Activated naive CD4-positive, alpha-beta T cell treated with anti-CD3 and anti-CD28 coated beads, Interleukin-2, amount 50 U/mL, for 24 hours (primary cell): ENCODE data around the gene KIAA0319L.
A peak's percentile ranks its signal among the peaks of the same experiment; 100 is the strongest.

Experiments used
- H3K27ac Mint-ChIP-seq: one replicate; pipeline ENCODE4 v1.8.0; 2021; ENCODE audit warnings: mild to moderate bottlenecking, mixed read lengths
- H3K27me3 Mint-ChIP-seq: one replicate; pipeline ENCODE4 v1.8.0; 2021; ENCODE audit warnings: mixed read lengths
- H3K36me3 Mint-ChIP-seq: one replicate; pipeline ENCODE4 v1.8.0; 2021; ENCODE audit warnings: mixed read lengths
- H3K4me1 Mint-ChIP-seq: one replicate; pipeline ENCODE4 v1.8.0; 2021; ENCODE audit warnings: mixed read lengths
- H3K4me3 Mint-ChIP-seq: one replicate; pipeline ENCODE4 v1.8.0; 2021; ENCODE audit warnings: mild to moderate bottlenecking, mixed read lengths
- H3K9me3 Mint-ChIP-seq: one replicate; pipeline ENCODE4 v1.8.0; 2021; ENCODE audit warnings: mixed read lengths

The KIAA0319L gene

DNA sequence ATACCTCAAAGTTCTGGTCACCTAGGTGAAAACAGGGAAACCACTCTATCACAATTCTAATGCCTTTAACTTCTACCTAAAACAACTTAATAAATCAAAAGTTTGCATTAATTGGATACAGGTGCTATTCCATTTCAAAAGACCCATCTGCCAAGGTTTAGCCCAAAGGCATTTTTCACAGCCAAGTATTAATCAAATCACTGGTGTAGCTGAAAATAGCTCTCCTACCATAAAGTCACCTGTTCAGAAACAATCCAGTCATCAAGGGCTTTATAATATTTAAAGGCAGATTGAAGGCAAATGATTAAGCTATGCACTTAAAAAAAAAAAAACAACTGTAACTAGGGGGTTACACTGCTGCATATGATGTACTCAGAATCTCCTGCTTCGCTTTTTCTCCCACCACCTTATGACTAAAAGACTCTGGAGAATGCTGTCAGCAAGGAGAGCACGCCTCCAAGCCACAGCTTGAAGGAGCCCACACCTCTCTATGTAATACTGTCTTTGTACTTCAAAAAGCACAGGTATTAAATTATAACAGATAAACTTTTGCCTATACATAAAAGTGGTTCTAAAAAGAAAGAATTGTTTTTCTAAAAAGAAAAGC is 20.5 kb downstream of the KIAA0319L start:
- peak overlapping the region; percentile 46 for H3K4me3 Mint-ChIP-seq
- H3K9me3 Mint-ChIP-seq, result no peaks in the 10 kb centered on the region
- peaks cover 76% of the 10 kb centered on the region for H3K4me1 Mint-ChIP-seq
- H3K27ac Mint-ChIP-seq, result peak overlapping the region; percentile 80
- peaks cover 3% of the 10 kb centered on the region for H3K36me3 Mint-ChIP-seq
- no peaks in the 10 kb centered on the region for H3K27me3 Mint-ChIP-seq

DNA sequence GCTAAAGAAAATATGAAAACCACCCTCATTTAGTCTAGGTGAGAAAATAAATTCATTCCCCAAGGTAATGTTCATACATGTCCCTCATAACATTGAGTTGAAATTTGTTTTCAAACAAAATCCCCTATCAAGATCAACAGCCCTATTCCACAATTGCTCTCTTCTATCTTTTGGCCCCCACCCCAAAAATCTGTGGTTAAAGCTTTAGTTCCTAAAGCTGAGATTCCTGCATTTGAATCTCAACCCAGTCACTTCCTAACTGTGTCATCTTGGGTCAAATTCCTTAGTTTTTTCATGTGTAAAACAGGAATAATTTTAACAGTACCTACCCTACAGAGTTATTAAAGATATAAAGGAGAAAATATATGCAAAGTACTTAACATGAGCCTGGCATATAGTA is 22.0 kb downstream of the KIAA0319L start:
- Mint-ChIP-seq H3K36me3 (peaks cover 8% of the 10 kb centered on the region), H3K27me3 (no peaks in the 10 kb centered on the region), H3K27ac (peak overlapping the region; percentile 61), H3K9me3 (no peaks in the 10 kb centered on the region), H3K4me3 (no peak overlapping the region), H3K4me1 (peaks cover 68% of the 10 kb centered on the region)

DNA sequence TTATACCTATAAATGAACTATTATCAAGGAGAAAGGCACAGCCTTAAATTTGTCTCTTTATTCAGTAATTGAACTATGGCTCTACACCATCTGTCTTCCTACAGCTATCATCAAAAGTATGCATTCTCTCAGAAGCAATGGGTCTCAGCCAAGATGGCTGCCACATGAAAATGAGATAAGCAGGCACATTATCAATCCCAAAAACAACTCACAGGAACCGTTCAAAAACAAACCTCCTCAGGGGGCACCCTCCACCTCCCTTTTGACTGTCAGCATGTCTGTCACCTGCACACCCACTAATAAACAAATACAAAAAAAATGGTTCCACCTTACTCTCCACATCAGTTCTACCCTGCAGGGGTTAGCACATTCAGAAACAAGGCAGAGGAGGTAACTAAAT is 23.6 kb downstream of the KIAA0319L start:
- Mint-ChIP-seq H3K27me3 (no peaks in the 10 kb centered on the region), H3K9me3 (peaks cover 7% of the 10 kb centered on the region), H3K36me3 (peaks cover 20% of the 10 kb centered on the region), H3K27ac (no peak overlapping the region), H3K4me1 (peaks cover 59% of the 10 kb centered on the region), H3K4me3 (peak overlapping the region; percentile 15)

DNA sequence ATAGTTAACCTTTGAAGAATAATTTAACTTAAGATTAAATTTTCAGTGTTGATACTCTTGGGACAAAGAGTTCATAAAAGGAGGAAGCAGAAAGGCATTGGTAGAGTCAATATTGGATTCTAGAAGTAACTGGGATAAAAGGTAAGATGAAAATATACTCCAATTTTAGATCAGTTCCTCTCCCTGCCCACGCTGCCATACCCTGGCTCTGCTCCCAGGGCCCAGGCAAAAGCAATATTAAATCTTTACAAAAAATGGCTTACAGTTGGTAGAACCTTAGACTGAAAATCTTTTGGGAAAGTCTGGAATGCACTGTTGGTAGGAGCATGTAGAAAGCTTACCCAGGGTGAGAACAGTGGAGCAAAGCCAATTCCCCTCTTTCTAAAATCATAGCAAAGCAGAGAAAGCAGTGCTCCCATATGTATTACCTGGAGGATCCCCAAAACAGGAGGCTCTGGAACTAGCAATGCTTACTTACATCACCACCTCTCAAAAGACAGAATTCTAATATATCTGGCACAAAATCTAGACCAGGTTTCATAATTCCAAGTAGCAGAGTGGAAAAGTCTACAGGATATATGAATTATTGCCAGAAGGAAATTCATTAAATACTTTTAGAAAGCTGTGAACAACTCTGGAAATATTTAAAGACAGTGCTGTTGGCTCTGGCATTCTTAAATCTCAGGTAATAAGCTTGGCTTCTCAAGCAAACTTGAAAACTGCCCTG is 24.5 kb downstream of the KIAA0319L start:
- Mint-ChIP-seq H3K9me3 (peaks cover 10% of the 10 kb centered on the region), H3K36me3 (peaks cover 26% of the 10 kb centered on the region), H3K4me3 (no peak overlapping the region), H3K4me1 (peaks cover 52% of the 10 kb centered on the region), H3K27me3 (no peaks in the 10 kb centered on the region), H3K27ac (no peak overlapping the region)

DNA sequence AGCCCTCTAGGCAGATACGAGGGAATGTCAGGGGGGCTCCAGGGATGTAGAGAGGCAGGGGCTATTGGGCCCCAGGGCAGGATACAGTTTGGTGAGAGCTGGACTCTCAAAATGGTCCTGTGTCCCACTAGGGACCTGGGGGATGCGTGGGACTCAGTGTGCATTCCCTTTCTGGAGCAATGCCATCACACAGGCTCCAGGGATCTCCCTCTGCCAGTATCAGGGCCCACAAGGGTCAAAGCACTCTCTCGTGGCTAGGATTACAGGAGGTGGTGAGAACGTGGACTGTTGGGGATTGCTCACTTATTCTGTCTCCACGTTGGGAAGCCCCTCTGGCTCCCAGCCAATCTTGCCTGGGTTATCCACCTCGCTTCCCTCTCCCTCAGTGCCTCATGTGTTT is 25.8 kb downstream of the KIAA0319L start:
- Mint-ChIP-seq H3K4me1 (peaks cover 42% of the 10 kb centered on the region), H3K9me3 (peaks cover 15% of the 10 kb centered on the region), H3K27ac (no peak overlapping the region), H3K4me3 (no peak overlapping the region), H3K27me3 (no peaks in the 10 kb centered on the region), H3K36me3 (peaks cover 30% of the 10 kb centered on the region)

DNA sequence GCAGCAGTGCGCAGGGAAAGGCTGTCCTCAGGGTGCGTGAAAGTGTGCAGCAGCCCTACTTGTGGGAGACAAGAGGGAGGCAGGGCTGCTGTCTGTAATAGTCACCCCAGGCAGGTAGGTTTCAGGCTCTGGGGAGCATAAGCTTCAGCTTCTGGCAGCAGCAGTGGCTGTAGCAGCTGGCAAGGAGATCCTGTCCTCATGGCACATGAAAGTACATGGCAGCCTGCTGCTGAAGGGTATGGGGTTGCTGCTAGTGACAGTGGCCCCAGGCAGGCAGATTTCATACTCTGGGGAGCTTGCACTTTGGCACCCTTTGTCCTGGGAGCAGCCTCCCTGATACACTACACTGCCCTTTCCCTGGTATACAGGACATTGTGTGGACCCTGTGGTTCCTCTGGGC is 26.3 kb downstream of the KIAA0319L start:
- Mint-ChIP-seq H3K9me3 (peaks cover 15% of the 10 kb centered on the region), H3K4me1 (peaks cover 38% of the 10 kb centered on the region), H3K27ac (no peak overlapping the region), H3K4me3 (no peak overlapping the region), H3K27me3 (no peaks in the 10 kb centered on the region), H3K36me3 (peaks cover 30% of the 10 kb centered on the region)

DNA sequence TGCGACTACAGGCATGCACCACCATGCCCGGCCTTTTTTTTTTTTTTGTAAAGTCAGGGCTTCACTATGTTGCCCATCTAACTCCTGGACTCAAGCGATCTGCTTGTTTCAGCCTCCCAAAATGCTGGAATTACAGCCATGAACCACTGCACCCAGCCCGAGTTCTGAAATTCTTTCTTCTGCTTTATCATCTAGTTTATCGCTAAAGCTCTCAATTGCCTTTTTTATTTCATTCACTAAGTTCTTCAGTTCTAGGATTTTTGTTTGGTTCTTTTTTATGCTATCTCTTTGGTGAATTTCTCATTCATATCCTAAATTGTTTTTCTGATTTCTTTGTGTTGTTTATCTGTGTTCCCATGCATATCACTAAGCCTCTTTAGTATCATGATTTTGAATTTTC is 27.0 kb downstream of the KIAA0319L start:
- Mint-ChIP-seq H3K36me3 (peaks cover 36% of the 10 kb centered on the region), H3K4me3 (no peak overlapping the region), H3K27me3 (no peaks in the 10 kb centered on the region), H3K9me3 (peaks cover 21% of the 10 kb centered on the region), H3K27ac (no peak overlapping the region), H3K4me1 (peaks cover 30% of the 10 kb centered on the region)

DNA sequence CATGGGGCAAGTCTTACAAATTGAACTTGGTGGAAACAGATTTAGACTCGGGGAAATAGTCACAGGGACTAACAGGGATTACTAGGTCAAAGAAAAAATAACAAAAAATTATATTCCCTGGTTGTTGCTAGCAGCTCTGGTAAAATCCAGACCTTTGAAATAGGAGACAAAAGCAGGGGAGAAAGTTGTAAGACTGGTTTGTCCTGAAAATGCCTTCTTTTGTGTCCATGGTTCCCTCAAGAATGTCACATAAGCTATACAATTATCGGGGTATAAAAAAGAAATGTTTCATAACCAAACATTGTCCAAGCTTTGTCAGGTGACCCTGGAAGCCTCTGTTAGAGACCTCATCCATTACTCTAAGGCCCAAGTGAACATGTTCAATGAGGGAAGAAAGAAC is 33.1 kb downstream of the KIAA0319L start:
- H3K4me3 Mint-ChIP-seq, result no peak overlapping the region
- peaks cover 37% of the 10 kb centered on the region for H3K36me3 Mint-ChIP-seq
- no peaks in the 10 kb centered on the region for H3K27me3 Mint-ChIP-seq
- H3K27ac Mint-ChIP-seq, result no peak overlapping the region
- H3K4me1 Mint-ChIP-seq, result peaks cover 29% of the 10 kb centered on the region
- peaks cover 30% of the 10 kb centered on the region for H3K9me3 Mint-ChIP-seq

DNA sequence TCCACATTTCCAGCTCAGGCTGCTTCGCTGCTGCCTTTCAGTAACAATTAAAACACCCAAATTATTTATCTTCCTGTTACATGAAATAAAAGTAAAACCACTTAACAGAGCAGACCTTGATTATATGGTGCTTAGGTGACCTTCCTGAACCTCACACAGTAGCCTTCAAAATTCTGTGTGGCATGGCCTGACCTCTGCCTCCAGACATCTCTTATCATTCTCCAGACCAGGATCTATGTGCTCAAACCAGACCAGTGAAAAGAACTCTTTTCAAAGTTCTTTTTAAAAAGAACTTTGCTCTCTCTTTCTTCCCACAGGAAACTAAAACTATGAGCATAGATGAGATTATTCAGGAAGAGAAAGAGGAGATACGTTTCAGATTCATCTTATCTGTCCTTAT is 37.8 kb downstream of the KIAA0319L start:
- no peak overlapping the region for H3K4me3 Mint-ChIP-seq
- H3K36me3 Mint-ChIP-seq, result peaks cover 35% of the 10 kb centered on the region
- H3K9me3 Mint-ChIP-seq, result peaks cover 27% of the 10 kb centered on the region

DNA sequence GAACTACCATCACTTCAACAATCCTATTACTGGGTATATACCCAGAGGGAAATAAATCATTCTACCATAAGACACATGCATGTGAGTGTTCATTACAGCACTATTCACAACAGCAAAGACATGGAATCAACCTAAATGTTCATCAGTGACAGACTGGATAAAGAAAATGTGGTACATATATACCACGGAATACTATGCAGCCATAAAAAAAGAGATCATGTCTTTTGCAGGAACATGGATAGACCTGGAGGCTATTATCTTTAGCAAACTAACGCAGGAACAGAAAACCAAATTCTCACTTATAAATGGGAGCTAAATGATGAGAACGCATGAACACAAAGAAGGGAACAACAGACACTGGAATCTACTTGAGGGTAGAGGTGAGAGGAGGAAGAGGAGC is 39.0 kb downstream of the KIAA0319L start:
- H3K36me3 Mint-ChIP-seq, result peaks cover 33% of the 10 kb centered on the region
- no peak overlapping the region for H3K4me3 Mint-ChIP-seq
- peaks cover 55% of the 10 kb centered on the region for H3K4me1 Mint-ChIP-seq
- no peak overlapping the region for H3K27ac Mint-ChIP-seq
- H3K27me3 Mint-ChIP-seq, result no peaks in the 10 kb centered on the region
- peaks cover 21% of the 10 kb centered on the region for H3K9me3 Mint-ChIP-seq

More for the DNA sequence above, 37.8 kb downstream of the KIAA0319L start:
- Mint-ChIP-seq H3K4me1 (peaks cover 52% of the 10 kb centered on the region), H3K27ac (peak overlapping the region; percentile 52), H3K27me3 (no peaks in the 10 kb centered on the region)

DNA sequence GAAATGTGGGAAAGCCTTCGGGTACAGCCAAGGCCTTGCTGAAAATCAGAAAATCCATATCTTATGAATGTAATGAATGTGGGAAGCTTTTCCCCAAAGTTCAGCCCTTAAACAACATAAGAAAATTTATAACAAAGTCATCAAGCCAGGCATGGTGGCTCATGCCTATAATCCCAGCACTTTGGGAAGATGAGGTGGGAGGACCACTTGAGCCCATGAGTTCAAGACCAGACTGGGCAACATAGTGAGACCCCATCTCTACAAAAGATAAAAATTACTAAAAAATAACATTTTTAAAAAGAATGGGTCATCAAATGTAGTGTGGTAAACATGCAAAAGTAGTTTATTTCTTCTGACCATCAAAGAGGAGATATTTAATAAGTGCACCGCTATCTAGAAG is 45.9 kb downstream of the KIAA0319L start:
- Mint-ChIP-seq H3K27me3 (no peaks in the 10 kb centered on the region), H3K4me3 (no peak overlapping the region), H3K9me3 (peaks cover 7% of the 10 kb centered on the region), H3K36me3 (peaks cover 22% of the 10 kb centered on the region), H3K27ac (no peak overlapping the region), H3K4me1 (peaks cover 73% of the 10 kb centered on the region)

DNA sequence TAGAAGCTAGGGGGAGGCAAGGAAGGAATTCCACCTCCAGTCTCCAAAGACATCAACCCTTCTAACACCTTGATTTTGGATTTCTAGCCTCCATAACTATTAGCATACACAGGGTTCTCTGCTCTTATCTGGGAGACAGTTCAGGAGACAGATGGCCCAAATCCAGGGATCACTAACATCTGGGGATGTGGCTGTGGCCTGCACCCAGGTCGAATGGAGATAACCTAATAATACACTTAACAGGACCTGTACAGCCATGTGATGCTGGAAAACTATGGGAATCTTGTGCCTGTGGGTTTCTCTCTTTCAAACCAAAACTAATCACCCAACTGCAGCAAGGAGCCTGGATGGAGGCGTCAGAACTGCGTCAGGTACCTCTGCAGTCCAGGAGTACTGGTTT is 47.6 kb downstream of the KIAA0319L start:
- no peak overlapping the region for H3K4me3 Mint-ChIP-seq
- peaks cover 10% of the 10 kb centered on the region for H3K36me3 Mint-ChIP-seq
- no peaks in the 10 kb centered on the region for H3K9me3 Mint-ChIP-seq
- H3K4me1 Mint-ChIP-seq, result peaks cover 78% of the 10 kb centered on the region
- H3K27ac Mint-ChIP-seq, result no peak overlapping the region
- no peaks in the 10 kb centered on the region for H3K27me3 Mint-ChIP-seq

DNA sequence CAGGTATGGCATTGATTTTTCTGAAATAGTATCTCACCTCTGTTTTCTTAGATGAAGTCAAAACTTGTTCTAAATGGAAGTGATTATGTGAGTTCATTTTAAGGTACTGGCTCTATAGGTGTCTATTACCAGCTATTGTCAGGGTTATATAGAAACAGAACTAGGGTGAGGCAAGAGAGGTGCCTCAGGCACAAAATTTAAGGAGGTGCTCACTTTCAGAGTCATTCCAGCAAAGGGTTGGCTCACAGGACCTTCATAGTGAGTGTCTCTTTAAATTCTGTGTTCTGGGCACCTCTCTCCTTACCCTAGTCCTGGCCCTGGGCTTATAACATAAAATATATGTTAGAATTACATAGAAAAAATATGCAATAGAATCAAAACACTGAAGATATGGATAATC is 49.3 kb downstream of the KIAA0319L start:
- H3K27ac Mint-ChIP-seq, result peak overlapping the region; percentile 53

DNA sequence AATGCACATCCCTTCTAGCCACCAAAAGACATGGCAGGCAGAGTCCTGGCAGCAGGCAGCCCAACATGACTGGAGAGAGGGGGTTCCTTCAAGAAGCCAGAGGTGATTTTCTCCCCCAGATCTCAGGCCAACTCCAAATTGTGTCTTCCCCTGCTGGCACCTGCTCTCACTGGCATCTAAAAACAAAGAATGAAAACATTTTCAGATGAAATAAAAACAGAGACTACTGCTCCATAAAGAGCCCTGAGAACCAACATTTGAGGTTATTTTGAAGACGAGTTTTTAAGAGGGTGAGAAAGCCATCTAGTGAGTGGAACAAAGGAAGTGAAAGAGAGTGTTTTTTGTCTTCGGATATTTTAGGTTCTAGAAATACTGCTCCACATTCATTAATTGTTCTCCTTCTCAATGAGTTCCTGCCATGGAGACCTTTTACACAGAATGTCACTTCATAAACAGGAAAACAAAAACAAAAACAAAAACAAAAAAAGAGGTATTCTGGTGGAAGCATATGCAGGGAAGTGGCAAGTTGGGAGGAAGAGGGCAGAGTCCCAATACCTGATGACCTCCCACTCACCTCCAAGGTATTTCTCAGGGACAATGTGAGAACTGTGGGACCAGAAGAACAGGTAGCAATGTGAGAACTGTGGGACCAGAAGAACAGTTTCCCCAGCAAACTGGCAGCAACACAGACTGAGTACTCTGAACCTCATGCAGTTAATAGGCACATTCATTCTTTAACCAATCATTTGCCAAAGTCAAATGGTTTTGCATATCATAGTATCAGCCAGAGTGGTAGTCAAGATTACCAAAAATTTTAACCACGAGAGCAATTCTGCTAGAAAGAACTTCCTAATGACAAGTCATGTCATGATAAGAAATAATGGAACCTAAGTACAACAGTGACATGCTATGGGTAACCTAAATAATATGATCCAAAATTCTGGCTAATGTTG is 50.0 kb downstream of the KIAA0319L start:
- Mint-ChIP-seq H3K4me1 (peaks cover 82% of the 10 kb centered on the region), H3K27me3 (no peaks in the 10 kb centered on the region), H3K27ac (peak overlapping the region; percentile 37), H3K9me3 (no peaks in the 10 kb centered on the region), H3K4me3 (peak overlapping the region; percentile 73), H3K36me3 (peaks cover 9% of the 10 kb centered on the region)

More for the DNA sequence above, 49.3 kb downstream of the KIAA0319L start:
- Mint-ChIP-seq H3K9me3 (no peaks in the 10 kb centered on the region), H3K4me3 (no peak overlapping the region), H3K27me3 (no peaks in the 10 kb centered on the region), H3K4me1 (peaks cover 77% of the 10 kb centered on the region), H3K36me3 (peaks cover 6% of the 10 kb centered on the region)

DNA sequence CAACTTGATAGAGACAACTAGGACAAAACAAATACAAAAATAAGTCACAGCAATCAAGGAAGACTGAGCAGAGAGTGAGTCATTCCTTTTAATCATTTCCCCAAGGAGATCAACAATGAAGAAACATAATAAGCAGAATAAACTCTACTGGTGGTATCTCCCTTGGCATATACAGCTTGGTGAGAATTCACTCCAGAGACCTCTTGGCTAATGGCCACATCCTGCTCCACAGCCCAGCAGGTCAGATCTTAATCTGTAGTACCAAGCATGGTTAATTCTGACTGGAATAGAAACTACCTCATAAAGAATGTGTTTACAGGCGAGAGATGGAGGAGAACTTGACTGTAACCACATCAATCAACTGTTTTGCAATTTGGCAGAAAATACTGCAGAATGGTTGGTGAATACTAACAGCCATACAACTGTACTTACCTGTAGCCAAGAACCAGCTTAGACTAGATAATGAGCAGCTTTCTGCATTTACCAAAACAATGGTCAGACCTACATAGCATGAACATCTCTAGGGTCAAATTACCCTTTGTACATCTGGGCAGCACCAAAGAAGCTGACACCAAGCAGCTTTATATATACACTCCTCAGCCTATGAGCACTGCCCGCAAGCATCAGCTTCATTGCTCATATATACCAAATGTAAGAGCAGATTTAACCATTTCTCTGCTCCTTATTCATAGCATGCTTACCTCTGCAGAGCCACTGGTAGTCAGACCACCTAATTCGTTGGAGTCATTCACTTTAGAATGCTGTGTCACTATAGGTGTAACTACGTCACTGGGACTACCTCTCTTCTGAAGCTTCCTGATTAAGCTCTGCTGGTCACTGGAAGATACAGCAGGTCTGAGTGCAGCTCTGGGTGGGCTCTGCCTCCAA is 51.0 kb downstream of the KIAA0319L start:
- Mint-ChIP-seq H3K9me3 (no peaks in the 10 kb centered on the region), H3K4me1 (peaks cover 84% of the 10 kb centered on the region), H3K27me3 (no peaks in the 10 kb centered on the region), H3K4me3 (peak overlapping the region; percentile 73), H3K27ac (peak overlapping the region; percentile 87), H3K36me3 (peaks cover 8% of the 10 kb centered on the region)
